Stimulated activated CD8-positive, alpha-beta memory T cell treated with anti-CD3 and anti-CD28 coated beads, Interleukin-4, amount 100 ng/mL, for 1 hour (primary cell): Measurements from ENCODE around the gene TSPAN18.

Experiments used
- DNase-seq, 2 donors: peaks; one replicate each; pipeline ENCODE4 v3.0.0-alpha.2; 2020; ENCODE audit warnings: low read depth in 2 of 2, low spot score in 1 of 2

The TSPAN18 gene

GRCh38 chr11:44776551-44777208, 49.9 kb downstream of the TSPAN18 start:
- DNase-seq, result no peak

DNA sequence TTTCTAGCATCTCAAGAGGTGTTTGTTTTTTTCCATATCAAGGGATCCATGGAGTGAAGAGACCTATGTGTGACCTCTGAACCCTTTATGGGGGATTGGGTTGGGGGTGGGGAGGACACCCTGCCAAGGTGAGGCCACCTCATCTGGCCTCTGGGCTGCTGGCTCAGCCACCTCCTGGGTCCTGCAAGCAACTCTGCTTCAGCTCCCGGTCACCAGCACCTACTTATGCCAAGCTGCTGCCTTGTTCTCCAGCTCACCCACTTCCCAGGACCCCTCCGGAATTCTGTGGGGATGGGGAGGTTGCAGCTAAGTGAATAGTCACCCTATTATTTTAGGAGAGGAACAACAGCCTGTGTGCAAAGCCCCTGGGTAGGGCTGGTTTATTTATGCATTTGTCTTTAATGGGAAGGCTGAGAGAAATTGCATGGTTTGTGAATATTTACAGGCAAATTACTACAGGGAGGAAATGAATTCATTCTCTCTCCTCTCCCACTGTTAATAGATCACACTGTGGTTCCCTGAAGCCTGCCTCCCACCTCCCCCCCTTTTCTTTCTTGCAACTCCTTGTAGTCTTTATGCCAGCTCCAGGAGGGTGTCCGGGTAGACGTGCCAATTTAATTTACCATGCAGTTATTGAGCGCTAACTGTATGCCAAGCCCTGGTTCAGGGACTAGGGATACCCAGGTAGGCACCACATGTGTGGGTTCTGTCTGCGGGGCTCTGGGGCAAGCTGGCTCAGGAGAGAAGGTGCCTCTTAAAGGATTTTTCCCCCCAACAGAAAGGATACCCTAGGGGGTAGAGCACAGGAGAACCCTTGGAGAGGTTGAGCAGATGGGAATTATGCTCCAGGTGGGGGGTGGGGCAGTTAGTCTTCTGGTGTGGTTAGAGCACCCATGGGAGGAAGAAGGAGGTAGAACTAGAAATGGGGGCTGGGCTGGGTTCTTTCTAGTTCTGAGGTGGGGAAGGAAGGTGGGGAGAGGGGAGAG, 50.7 kb downstream of the TSPAN18 start:
- no peak for DNase-seq

DNA sequence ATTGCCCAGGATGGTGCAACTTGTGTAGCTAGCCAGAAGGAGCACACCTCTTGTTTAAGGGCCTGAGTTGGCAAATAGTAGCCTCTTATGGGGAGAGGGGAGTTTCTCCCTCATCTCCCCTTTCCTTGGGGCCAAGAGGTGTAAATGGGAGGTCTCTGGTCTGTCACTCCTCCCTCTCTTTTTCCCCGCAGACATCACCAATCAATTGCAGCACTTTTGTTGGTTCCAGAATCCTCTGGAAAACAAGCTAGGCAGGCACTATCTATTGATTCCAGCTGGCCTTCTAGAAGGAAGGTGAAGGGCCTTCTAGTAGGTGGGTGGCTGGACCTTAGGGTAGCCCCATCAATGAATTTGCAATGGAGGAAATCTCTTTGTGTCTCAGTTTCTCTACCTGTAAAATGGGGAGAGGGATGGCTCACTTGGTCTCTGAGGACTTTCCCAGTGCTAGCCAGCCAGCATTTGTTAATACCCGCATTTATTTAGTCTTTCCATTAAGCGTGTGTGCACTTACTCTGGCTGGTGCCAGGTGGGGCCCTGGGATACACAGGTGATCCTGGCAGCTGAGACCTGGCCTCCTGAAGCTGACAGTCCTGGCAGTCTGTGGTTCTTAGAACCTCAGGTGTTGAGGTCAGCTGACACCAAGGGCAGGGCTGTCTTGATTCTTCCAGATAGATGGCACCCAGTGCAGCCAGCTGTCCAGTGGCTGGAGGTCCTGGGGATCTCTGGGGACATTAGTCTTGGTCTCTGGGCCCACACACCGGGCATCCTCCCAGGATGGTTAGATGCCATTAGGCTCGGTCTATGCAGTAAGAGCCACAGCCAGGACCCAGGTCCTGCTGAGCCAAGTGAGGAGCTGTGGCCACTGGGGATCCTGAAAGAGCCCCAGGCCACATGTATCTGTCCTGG, 51.7 kb downstream of the TSPAN18 start:
- DNase-seq, result no peak

DNA sequence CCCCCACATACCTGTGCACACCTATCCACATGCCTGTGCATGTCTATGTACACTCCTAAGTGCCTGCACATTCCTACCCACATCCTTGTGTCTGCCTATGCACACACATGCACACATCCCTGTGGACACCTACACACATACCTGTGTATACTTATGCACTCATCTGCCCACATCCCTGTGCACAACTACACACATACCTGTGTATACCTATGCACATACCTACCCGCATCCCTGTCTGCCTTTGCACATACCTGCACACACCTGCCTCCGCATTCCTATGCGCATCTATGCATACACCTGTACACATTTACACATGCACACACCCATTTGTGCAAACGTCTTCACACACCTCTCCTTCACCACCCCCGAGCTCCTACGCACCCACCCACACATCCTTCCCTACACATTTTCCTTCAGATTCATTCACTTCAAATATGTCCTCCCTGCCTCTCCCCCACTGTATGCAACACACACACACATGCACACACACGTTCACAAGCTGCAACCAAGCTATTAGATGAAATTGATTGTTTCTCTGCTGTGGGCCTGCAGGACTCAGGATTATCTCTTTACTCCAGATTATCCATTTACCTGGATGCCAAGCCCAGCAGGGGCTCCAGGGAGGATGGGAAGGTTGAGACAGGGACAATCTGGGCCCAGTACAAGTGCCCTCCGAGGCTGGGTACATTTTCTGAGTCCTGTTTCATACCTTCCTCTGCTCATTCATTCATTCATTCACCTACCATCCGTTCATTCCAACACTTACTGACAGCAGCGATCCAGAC, 53.2 kb downstream of the TSPAN18 start:
- no peak for DNase-seq

DNA sequence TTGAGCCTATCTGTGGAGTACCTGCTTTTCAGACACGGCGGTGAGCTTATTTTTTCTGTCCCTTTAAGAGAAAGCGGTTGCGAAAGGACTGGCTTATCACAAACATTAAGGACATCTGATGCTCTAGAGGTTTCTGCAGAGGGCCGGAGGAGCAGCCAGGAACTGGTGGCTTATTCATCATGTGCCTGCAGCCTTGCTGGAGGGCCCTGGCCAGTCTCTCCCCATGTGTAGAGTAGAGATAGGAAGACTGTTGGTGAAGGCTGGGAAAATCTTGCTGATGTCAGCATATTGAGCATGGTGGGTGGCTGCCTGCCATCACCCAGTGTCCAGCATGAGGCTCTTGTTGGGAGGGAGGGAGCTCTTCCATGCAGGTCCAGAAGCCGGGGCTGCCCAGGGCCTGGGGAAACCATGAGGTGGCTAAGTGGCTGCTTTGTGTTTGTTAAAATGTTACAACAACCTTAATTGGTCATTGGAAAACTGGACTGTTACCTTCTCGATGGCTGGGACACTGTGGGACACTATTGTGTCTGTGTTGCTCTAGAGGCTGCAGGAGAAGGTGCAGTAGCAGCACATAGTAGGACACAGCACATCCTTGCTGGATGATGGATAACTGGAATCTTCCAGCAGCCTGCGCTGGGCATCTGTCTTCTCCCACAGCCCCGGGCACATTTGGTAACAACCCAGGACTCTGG, 54.3 kb downstream of the TSPAN18 start:
- no peak for DNase-seq

DNA sequence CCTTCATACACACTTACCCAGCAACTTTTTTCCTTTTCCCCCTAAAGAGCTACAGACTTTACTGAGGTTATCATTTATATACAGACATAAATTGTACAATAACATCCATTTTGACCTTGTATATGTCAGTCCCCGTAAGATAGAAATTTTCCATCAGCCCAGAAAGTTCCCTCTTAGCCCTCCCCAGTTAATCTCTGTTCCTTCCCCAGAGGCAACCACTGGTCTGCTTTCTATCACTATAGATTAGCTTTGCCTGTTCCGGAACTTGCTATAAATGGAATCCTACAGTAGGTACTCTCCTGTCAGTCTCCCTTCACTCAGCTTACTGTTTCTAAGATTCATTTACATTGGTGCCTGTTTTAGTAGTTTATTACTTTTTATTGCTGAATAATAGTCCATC, 54.9 kb downstream of the TSPAN18 start:
- DNase-seq, result no peak

GRCh38 chr11:44782478-44782877, 55.7 kb downstream of the TSPAN18 start:
- DNase-seq, result no peak

- DNase-seq, result no peak
Observed at GRCh38 chr11:44784436-44784760, 57.6 kb downstream of the TSPAN18 start.

DNA sequence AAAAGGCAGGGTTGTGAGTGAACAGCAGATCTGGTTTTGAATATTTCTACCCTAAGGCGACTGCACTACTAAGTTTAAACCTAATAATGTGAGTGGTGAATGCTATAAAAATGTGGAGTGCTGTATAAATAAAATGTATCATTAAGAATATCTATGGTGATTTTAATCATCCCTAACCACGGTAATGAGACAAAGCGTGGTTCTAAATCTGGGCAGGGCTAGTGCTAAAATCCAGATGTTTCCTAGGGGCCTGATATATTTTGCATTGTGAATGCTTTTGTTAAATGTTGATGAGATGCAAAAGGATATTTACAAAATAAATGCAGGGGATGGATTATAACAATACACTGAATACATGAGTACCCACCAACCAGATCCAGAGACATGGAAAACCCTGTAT, 58.1 kb downstream of the TSPAN18 start:
- no peak for DNase-seq

DNA sequence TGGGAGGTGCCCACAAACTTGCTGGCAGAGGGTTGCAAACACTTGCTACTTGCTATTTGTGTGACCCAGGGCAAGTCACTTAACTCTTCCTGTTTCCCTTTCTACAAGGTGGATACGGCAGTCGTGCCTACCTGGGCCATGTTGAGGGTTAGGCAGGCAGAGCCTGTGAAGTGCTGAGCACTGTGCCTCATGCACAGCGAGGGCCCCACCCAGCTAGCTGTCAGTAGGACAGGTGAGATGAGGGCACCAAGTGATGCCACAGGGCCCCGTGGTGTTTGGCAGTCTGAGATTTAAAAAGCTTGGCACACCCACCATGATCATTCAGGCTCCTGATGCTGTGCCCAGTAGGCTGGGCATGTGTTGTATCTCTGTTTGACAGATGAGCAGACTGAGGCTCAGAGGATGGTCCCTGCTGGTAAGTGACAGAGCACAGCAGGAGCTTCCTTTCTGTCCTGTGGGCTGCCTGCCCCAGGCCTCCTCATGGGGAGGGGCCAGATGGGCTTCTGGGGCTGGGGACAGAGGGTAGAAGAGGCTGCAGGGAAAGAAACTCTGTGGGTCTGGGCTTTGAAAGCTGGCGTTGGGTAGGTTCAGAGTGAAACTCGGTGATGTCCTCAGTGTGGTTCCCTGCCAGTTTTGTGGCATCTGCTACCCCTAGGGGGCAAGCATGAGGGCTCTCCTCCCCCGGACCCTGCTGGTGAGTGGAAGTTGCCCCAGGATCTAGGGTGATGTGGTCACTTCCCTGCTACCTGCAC, 59.3 kb downstream of the TSPAN18 start:
- DNase-seq, result no peak

GRCh38 chr11:44787070-44787469, 60.3 kb downstream of the TSPAN18 start:
- no peak for DNase-seq

- no peak for DNase-seq
Observed at GRCh38 chr11:44787981-44788380, 61.2 kb downstream of the TSPAN18 start.

- no peak for DNase-seq
Observed at GRCh38 chr11:44788536-44789261, 61.9 kb downstream of the TSPAN18 start.

GRCh38 chr11:44789496-44789895, 62.7 kb downstream of the TSPAN18 start:
- no peak for DNase-seq

DNA sequence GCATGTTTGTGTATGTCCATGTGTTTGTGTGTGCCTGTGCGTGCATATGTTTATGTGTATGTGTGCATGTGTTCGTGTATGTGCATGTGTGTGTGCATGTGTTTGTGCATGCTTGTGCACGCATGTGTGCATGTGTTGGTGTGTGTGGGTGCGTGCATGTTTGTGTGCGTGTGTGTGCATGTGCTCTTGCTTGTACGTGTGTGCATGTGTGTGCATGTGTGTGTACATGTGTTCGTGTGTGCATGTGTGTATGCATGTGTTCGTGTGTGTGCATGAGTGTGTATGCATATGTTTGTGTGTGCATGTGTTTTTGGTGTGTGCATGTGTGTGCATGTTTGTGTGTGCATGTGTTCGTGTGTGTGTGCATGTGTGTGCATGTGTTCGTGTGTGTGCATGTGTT, 63.4 kb downstream of the TSPAN18 start:
- DNase-seq, result no peak

DNA sequence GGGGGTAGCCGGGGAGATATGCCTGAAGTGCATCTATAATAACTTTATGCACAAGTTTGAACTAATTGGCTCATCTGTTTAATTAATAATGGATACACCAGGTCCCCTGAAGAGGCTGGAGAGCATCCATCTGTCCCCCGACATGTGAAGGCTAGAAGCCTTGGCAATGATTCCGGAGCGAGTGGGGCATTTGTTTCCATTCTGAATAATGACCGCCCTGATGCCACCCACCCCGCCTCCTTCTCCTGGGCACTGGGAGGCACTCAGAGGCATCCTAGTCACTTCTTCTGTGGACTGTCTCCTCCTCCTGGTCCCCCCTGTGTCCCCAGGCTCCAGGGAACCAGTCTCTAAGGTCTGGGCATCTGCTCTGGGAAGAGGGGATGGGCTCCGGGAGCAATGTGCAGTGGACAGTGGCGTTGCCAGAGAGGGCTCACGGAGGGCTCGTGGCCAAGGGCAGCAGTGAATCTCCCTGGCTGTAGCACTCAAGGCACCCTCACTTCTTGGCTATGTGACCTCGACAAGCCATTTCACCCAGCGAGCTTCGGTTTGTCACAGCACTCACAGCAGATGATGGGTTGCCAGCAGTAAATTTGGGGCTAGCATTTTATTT, 64.7 kb downstream of the TSPAN18 start:
- no peak for DNase-seq

GRCh38 chr11:44792171-44792570, 65.4 kb downstream of the TSPAN18 start:
- no peak for DNase-seq

- no peak for DNase-seq
Observed at GRCh38 chr11:44793350-44794090, 66.8 kb downstream of the TSPAN18 start.
